Endothelial cell of umbilical vein (primary cell): ENCODE results near the gene VANGL2.

Experiments used
- EZH2 ChIP-seq: IDR thresholded peaks from 2 replicates; pipeline ENCODE4 v1.6.1; 2012; ENCODE audit warnings: borderline replicate concordance, low read depth, mild to moderate bottlenecking, moderate library complexity, low read length, inconsistent platforms; ENCODE audit not compliant: severe bottlenecking
- MYC ChIP-seq: IDR thresholded peaks from one replicate; pipeline ENCODE4 v1.6.1; 2011; ENCODE audit warnings: mild to moderate bottlenecking, low read depth, low read length
- POLR2A ChIP-seq: IDR thresholded peaks from 2 replicates; pipeline ENCODE4 v1.6.1; 2012; ENCODE audit warnings: low read depth, mild to moderate bottlenecking, control low read depth, low read length
- POLR2AphosphoS5 ChIP-seq: IDR thresholded peaks from 2 replicates; pipeline ENCODE4 v1.6.1; 2012; ENCODE audit warnings: low read depth, mild to moderate bottlenecking, control low read depth, low read length, moderate library complexity; ENCODE audit not compliant: insufficient read depth
- TF ChIP-seq, protein P1 (sequence below), 2 donors: IDR thresholded peaks; 1 replicate in 1 of 2; 2 replicates in 1 of 2; pipeline ENCODE4 v1.5.1; 2011; ENCODE audit warnings: low read length in 2 of 2, mild to moderate bottlenecking in 2 of 2, moderate library complexity in 2 of 2, control low read depth in 1 of 2, inconsistent platforms in 1 of 2, low read depth in 1 of 2; ENCODE audit not compliant: insufficient read depth in 1 of 2; ENCODE audit errors: extremely low read depth in 1 of 2

DNA sequence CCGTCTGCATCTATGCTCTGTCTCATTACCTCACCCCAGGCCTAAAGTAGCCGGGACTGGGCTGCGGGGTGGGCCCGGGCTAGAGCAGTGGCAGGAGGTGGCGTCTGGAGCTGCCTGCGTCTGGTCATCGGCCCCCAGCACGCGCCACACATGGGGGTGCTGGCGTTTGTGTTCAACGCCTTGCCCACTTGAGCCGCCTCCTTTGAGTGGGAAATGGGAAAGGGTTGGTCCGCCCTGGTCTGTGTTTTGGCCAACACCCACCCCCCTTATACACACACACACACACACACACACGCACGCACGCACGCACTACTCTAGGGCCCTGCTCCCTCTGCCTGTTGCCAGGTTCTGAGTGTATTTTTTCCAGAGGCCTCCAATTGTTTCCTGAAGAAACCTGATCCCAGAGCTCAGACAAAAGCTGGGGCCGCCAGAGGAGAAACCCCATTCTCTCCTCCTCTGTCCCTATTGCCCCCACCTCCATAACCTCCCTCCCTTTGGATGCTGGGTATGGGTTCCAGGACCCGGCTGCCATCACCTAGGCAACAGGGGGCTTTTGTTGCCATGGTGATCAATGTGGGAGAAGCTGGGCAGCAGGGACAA, 10.1 kb downstream of the VANGL2 start:
- TF ChIP-seq POLR2A (no peak), POLR2AphosphoS5 (no peak), MYC (no peak), EZH2 (no peak)
- TF ChIP-seq, protein P1, sequence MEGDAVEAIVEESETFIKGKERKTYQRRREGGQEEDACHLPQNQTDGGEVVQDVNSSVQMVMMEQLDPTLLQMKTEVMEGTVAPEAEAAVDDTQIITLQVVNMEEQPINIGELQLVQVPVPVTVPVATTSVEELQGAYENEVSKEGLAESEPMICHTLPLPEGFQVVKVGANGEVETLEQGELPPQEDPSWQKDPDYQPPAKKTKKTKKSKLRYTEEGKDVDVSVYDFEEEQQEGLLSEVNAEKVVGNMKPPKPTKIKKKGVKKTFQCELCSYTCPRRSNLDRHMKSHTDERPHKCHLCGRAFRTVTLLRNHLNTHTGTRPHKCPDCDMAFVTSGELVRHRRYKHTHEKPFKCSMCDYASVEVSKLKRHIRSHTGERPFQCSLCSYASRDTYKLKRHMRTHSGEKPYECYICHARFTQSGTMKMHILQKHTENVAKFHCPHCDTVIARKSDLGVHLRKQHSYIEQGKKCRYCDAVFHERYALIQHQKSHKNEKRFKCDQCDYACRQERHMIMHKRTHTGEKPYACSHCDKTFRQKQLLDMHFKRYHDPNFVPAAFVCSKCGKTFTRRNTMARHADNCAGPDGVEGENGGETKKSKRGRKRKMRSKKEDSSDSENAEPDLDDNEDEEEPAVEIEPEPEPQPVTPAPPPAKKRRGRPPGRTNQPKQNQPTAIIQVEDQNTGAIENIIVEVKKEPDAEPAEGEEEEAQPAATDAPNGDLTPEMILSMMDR (IDR thresholded peaks at IDR 0.05; ENCODE audit: extremely low read depth in 1 of 2, insufficient read depth in 1 of 2, low read depth in 1 of 2, low read length in 2 of 2): no peak
